HEK293T (cell line): ENCODE results near the gene SOX2.

Source experiments
- ARNT ChIP-seq: fragments of 450-650 bp; IDR thresholded peaks from 2 replicates; pipeline ENCODE4 v1.6.1; 2017; ENCODE audit warnings: mild to moderate bottlenecking
- BHLHE40 ChIP-seq: fragments of 450-650 bp; IDR thresholded peaks from 2 replicates; pipeline ENCODE4 v1.6.1; 2016; ENCODE audit warnings: mild to moderate bottlenecking, moderate library complexity, borderline replicate concordance
- ELF4 ChIP-seq: fragments of 450-650 bp; IDR thresholded peaks from 2 replicates; pipeline ENCODE4 v1.6.1; 2017; ENCODE audit warnings: antibody characterized with exemption
- FOXK2 ChIP-seq: fragments of 450-650 bp; IDR thresholded peaks from 2 replicates; pipeline ENCODE4 v1.6.1; 2016; ENCODE audit warnings: mild to moderate bottlenecking
- FOXM1 ChIP-seq: fragments of 450-650 bp; IDR thresholded peaks from 2 replicates; pipeline ENCODE4 v1.6.1; 2017; ENCODE audit warnings: mild to moderate bottlenecking, borderline replicate concordance
- HDGF ChIP-seq: fragments of 450-650 bp; IDR thresholded peaks from 2 replicates; pipeline ENCODE4 v1.6.1; 2017; ENCODE audit warnings: antibody characterized with exemption, borderline replicate concordance
- LEF1 ChIP-seq: fragments of 450-650 bp; IDR thresholded peaks from 2 replicates; pipeline ENCODE4 v1.6.1; 2017; ENCODE audit warnings: mild to moderate bottlenecking, borderline replicate concordance
- NFRKB ChIP-seq: fragments of 450-650 bp; IDR thresholded peaks from 2 replicates; pipeline ENCODE4 v1.6.1; 2016; ENCODE audit warnings: mild to moderate bottlenecking, moderate library complexity
- SP1 ChIP-seq: fragments of 450-650 bp; IDR thresholded peaks from 2 replicates; pipeline ENCODE4 v1.6.1; 2017
- SUZ12 ChIP-seq: fragments of 450-650 bp; IDR thresholded peaks from 2 replicates; pipeline ENCODE4 v1.6.1; 2016; ENCODE audit warnings: mild to moderate bottlenecking
- TF ChIP-seq, protein P1 (sequence below): fragments of 450-650 bp; IDR thresholded peaks from 2 replicates; pipeline ENCODE4 v1.6.1; 2016

DNA sequence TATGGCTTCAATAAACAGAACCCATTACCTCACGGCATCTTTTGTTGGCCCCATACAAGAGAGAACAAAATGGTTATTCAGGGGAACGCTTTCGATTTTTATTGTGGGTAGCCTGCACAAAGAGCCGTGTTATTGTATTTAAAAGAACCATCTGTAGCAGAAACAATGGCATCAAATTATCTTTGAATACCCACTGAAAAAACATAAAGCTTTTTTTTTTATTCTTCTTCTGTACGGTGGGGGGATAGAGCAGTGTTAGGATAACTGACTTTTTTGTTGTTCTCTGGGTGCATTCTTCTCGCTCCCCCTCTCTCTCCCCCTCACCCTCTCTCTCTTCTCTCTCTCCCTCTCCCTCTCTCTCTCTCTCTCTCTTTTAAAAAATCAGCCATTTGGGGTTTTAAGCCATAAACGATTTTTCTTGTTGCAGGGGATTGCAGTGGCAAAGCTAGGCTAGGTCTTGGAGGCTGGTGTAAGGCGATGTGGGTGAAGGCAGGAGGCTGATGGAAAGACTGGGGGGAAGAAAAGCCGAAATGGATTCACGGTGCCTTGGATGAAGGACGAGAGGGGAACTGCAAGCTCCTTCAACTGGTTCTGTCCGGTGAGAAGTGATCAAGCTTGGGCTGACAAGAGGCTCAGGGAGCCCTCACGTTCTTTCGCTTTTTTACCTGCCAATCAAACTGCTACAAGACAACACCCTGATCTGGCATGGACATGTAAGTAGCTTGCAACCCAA, 12.4 kb upstream of the SOX2 start:
- TF ChIP-seq NFRKB (no peak), FOXK2 (no peak), SUZ12 (no peak), BHLHE40 (no peak), ARNT (no peak), SP1 (no peak), ELF4 (no peak), HDGF (no peak), LEF1 (no peak), FOXM1 (no peak)
- TF ChIP-seq, protein P1, sequence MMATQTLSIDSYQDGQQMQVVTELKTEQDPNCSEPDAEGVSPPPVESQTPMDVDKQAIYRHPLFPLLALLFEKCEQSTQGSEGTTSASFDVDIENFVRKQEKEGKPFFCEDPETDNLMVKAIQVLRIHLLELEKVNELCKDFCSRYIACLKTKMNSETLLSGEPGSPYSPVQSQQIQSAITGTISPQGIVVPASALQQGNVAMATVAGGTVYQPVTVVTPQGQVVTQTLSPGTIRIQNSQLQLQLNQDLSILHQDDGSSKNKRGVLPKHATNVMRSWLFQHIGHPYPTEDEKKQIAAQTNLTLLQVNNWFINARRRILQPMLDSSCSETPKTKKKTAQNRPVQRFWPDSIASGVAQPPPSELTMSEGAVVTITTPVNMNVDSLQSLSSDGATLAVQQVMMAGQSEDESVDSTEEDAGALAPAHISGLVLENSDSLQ: no peak
